Esophagus squamous epithelium (tissue), 4 donors: ENCODE data around the gene RUFY1.
"Not testable (repeated sequence)": the region's sequence is repeated elsewhere in the genome, so short reads cannot be mapped to it uniquely, and the experiment has no call there.

ENCODE experiments used
- CTCF ChIP-seq, 6 experiments: fragments of 450-650 bp in 4 of 6; fragments of 200-600 bp in 2 of 6; sonication (generic) in 2 of 6; IDR thresholded peaks; one replicate each; pipeline ENCODE4 v1.5.1; 2016 to 2019; ENCODE audit warnings: antibody characterized with exemption in 6 of 6, mild to moderate bottlenecking in 4 of 6, moderate library complexity in 4 of 6
- POLR2A ChIP-seq, 4 donors: fragments of 450-650 bp; IDR thresholded peaks; one replicate each; pipeline ENCODE4 v1.6.1; 2017; ENCODE audit warnings: antibody characterized with exemption in 4 of 4, mild to moderate bottlenecking in 4 of 4, moderate library complexity in 3 of 4

- not testable (repeated sequence) for TF ChIP-seq CTCF, POLR2A (IDR thresholded peaks at IDR 0.05)
Measured at GRCh38 chr5:179657302-179658178, 107.2 kb downstream of the RUFY1 start.
